Omental fat pad (tissue), 4 donors: ENCODE measurements around the gene HDLBP. TPM values are rescaled to one million over a fixed set of nuclear protein-coding genes. Genes with fewer than 3 reads are reported as not detected.

Experiments used
- ATAC-seq: fragments of 150-250 bp; one replicate; pipeline ENCODE4 v1.9.1; 2016; ENCODE audit warnings: mild to moderate bottlenecking, moderate library complexity; ENCODE audit not compliant: low FRiP score
- DNase-seq: peaks from one replicate; pipeline ENCODE4 v3.0.0-alpha.2; 2019; ENCODE audit warnings: low spot score
- CTCF ChIP-seq, 3 donors: fragments of 450-650 bp; IDR thresholded peaks; one replicate each; pipeline ENCODE4 v1.5.1; 2016 to 2017; ENCODE audit warnings: antibody characterized with exemption in 3 of 3, mild to moderate bottlenecking in 3 of 3, moderate library complexity in 2 of 3
- total RNA-seq, 4 donors: library from RNA; depleted of rRNA; stranded (reverse); fragments of >200 nt; gene quantifications; one replicate each; pipeline ENCODE4 v1.1.0, GENCODE V29; 2016

HDLBP gene
- total RNA-seq, 4 donors from 2014 or later = 356 to 471 (median 416) TPM

- TF ChIP-seq CTCF (IDR thresholded peaks at IDR 0.05) = no peak
- DNase-seq (peak; percentile 90), ATAC-seq (peak; percentile 96)
Measured at GRCh38 chr2:241355983-241356870, 40.8 kb upstream of the HDLBP start, which contains the start of gene FARP2. Gene FARP2 (plus strand): TSS chr2:241356285. CDS start chr2:241373108, 16,823 bp downstream.

GRCh38 chr2:241354668-241355658 is 39.5 kb upstream of the HDLBP start:
- no peak for TF ChIP-seq CTCF (IDR thresholded peaks at IDR 0.05)
- DNase-seq (peak; percentile 37), ATAC-seq (peak; percentile 58)

- no peak for TF ChIP-seq CTCF (IDR thresholded peaks at IDR 0.05)
- DNase-seq (no peak), ATAC-seq (no peak)
Measured at GRCh38 chr2:241352227-241352626, 36.8 kb upstream of the HDLBP start.

GRCh38 chr2:241351640-241352031 is 36.2 kb upstream of the HDLBP start:
- no peak for TF ChIP-seq CTCF (IDR thresholded peaks at IDR 0.05)
- ATAC-seq = no peak
- no peak for DNase-seq

- ATAC-seq (no peak), DNase-seq (no peak)
- TF ChIP-seq CTCF (IDR thresholded peaks at IDR 0.05) = no peak
Measured at GRCh38 chr2:241350878-241351639, 35.6 kb upstream of the HDLBP start.

- no peak for TF ChIP-seq CTCF (IDR thresholded peaks at IDR 0.05)
- no peak for ATAC-seq
- no peak for DNase-seq
Measured at GRCh38 chr2:241350530-241350877, 35.0 kb upstream of the HDLBP start.
